Renal cortical epithelial cell (primary cell): ENCODE data around the gene SNRNP25. TPM values are rescaled to one million over a fixed set of nuclear protein-coding genes. Genes with fewer than 3 reads are reported as not detected.

Experiments
- DNase-seq: peaks from one replicate; pipeline ENCODE4 v3.0.0-alpha.2; 2011; ENCODE audit warnings: low read depth
- total RNA-seq: library from RNA; depleted of rRNA; stranded (reverse); fragments of >200 nt; gene quantifications from 2 replicates; pipeline ENCODE4 v1.2.3, GENCODE V29; 2014

SNRNP25 gene
- total RNA-seq, 1 donor from 2014 or later = 19.1 TPM

GRCh38 chr16:62968-63391, 9.4 kb downstream of the SNRNP25 start:
- DNase-seq = no peak

GRCh38 chr16:63466-63865, 9.8 kb downstream of the SNRNP25 start:
- DNase-seq = no peak

GRCh38 chr16:63998-64913, 10.6 kb downstream of the SNRNP25 start:
- DNase-seq = no peak

- DNase-seq = no peak
Observed at GRCh38 chr16:64914-65255, 11.3 kb downstream of the SNRNP25 start.

GRCh38 chr16:65745-66144, 12.1 kb downstream of the SNRNP25 start:
- peak; percentile 37 for DNase-seq

- no peak for DNase-seq
Observed at GRCh38 chr16:66309-67182, 12.9 kb downstream of the SNRNP25 start.

GRCh38 chr16:67183-67791, 13.7 kb downstream of the SNRNP25 start:
- DNase-seq = no peak

- DNase-seq = no peak
Observed at GRCh38 chr16:67884-68789, 14.5 kb downstream of the SNRNP25 start.

- DNase-seq = no peak
Observed at GRCh38 chr16:69181-69580, 15.6 kb downstream of the SNRNP25 start.

GRCh38 chr16:71210-71539, 17.5 kb downstream of the SNRNP25 start:
- no peak for DNase-seq

- DNase-seq = peak; percentile 31
Observed at GRCh38 chr16:71540-72401, 18.1 kb downstream of the SNRNP25 start.

GRCh38 chr16:72561-73548, 19.2 kb downstream of the SNRNP25 start, which contains the start of gene RHBDF1:
RHBDF1 (minus strand) TSS chr16:72631; CDS start chr16:65015, 7,616 bp downstream.
- no peak for DNase-seq

- no peak for DNase-seq
Observed at GRCh38 chr16:74051-74746, 20.6 kb downstream of the SNRNP25 start.

- no peak for DNase-seq
Observed at GRCh38 chr16:74747-75334, 21.2 kb downstream of the SNRNP25 start.

- DNase-seq = peak; percentile 24
Observed at GRCh38 chr16:75580-76501, 22.2 kb downstream of the SNRNP25 start.

GRCh38 chr16:76535-77272, 23.1 kb downstream of the SNRNP25 start:
- no peak for DNase-seq
